PC-3 (cell line): ENCODE data around the gene KCNK3. TPM values are rescaled to one million over a fixed set of nuclear protein-coding genes. Genes with fewer than 3 reads are reported as not detected.
A peak's percentile ranks its signal among the peaks of the same experiment; 100 is the strongest.

Experiments
- ATAC-seq: fragments of 200-7000 bp; cut with Tn5 transposase; 2 replicates; pipeline ENCODE4 v1.9.1; 2020; ENCODE audit warnings: mild to moderate bottlenecking, moderate library complexity
- BruUV-seq: library from RNA; stranded (reverse); fragments of 400-500 nt; replicated peaks from 2 replicates; lab custom pipeline; 2021; lab: Mats Ljungman, UMichigan
- CTCF ChIA-PET: fragments of 300-600 bp; sonication (Branson Sonifier 250); formaldehyde crosslinking; loops from one replicate; lab custom pipeline; 2022; ENCODE audit warnings: antibody characterized with exemption; lab: Charles Lee
- POLR2A ChIA-PET: fragments of 300-600 bp; sonication (Branson Sonifier 250); formaldehyde crosslinking; loops from one replicate; lab custom pipeline; 2022; ENCODE audit warnings: antibody characterized with exemption; ENCODE audit not compliant: unreplicated experiment; lab: Charles Lee
- DNase-seq: peaks from one replicate; pipeline ENCODE4 v3.0.0-alpha.2; 2015
- H2AFZ ChIP-seq: fragments of 300-600 bp; sonication (generic); 2 replicates; pipeline ENCODE4 v1.6.0; 2016; ENCODE audit warnings: antibody characterized with exemption, low read length
- H3F3A ChIP-seq: fragments of 300-600 bp; sonication (generic); one replicate; pipeline ENCODE4 v1.6.0; 2017; ENCODE audit warnings: antibody characterized with exemption, low read length, control low read depth, mild to moderate bottlenecking; ENCODE audit not compliant: unreplicated experiment
- H3K27ac ChIP-seq: fragments of 300-600 bp; sonication (generic); 2 replicates; pipeline ENCODE4 v1.5.1; 2016; ENCODE audit warnings: mild to moderate bottlenecking, low read length
- H3K27me3 ChIP-seq: fragments of 300-600 bp; sonication (generic); 2 replicates; pipeline ENCODE4 v1.6.1; 2016; ENCODE audit warnings: low read length, mixed read lengths
- H3K36me3 ChIP-seq: fragments of 300-600 bp; sonication (generic); 2 replicates; pipeline ENCODE4 v1.6.1; 2016; ENCODE audit warnings: low read depth, mixed run types, low read length, mixed read lengths
- H3K4me1 ChIP-seq: fragments of 300-600 bp; sonication (generic); 2 replicates; pipeline ENCODE4 v1.5.1; 2016; ENCODE audit warnings: low read length; ENCODE audit not compliant: insufficient read depth
- H3K4me2 ChIP-seq: fragments of 300-600 bp; sonication (generic); 2 replicates; pipeline ENCODE4 v1.6.0; 2016; ENCODE audit warnings: low read length
- H3K4me3 ChIP-seq: fragments of 300-600 bp; sonication (generic); 2 replicates; pipeline ENCODE4 v1.5.1; 2016; ENCODE audit warnings: mild to moderate bottlenecking, low read length, mixed read lengths
- H3K79me2 ChIP-seq: fragments of 300-600 bp; sonication (generic); 2 replicates; pipeline ENCODE4 v1.6.1; 2017; ENCODE audit warnings: low read length, mixed read lengths
- H3K9ac ChIP-seq: fragments of 300-600 bp; sonication (generic); 2 replicates; pipeline ENCODE4 v1.6.0; 2016; ENCODE audit warnings: mild to moderate bottlenecking, low read length
- H3K9me2 ChIP-seq: fragments of 300-600 bp; sonication (generic); replicated peaks from 2 replicates; pipeline ENCODE4 v1.6.1; 2016; ENCODE audit warnings: mixed run types, low read length, mixed read lengths
- H3K9me3 ChIP-seq: fragments of 300-600 bp; sonication (generic); 2 replicates; pipeline ENCODE4 v1.6.1; 2016; ENCODE audit warnings: low read length, mixed read lengths
- H4K20me1 ChIP-seq: fragments of 300-600 bp; sonication (generic); 2 replicates; pipeline ENCODE4 v1.6.1; 2016; ENCODE audit warnings: low read length, mixed read lengths
- EZH2 ChIP-seq: fragments of 300-600 bp; sonication (generic); IDR thresholded peaks from one replicate; pipeline ENCODE4 v1.6.1; 2017; ENCODE audit warnings: antibody characterized with exemption, mild to moderate bottlenecking, low read length; ENCODE audit not compliant: unreplicated experiment
- EZH2phosphoT487 ChIP-seq: fragments of 300-600 bp; sonication (generic); IDR thresholded peaks from 2 replicates; pipeline ENCODE4 v1.6.1; 2018; ENCODE audit warnings: mild to moderate bottlenecking, antibody characterized with exemption, low read length, borderline replicate concordance
- intact Hi-C: fragments of 100-400 bp; cut with micrococcal nuclease; formaldehyde crosslinking; loops from 2 replicates; pipeline ENCODE4 v1.9.0; 2023
- total RNA-seq: library from RNA; depleted of rRNA; stranded (reverse); fragments of >200 nt; gene quantifications from 2 replicates; pipeline ENCODE4 v1.2.3, GENCODE V29; 2014
- TF ChIP-seq, protein P1 (sequence below): fragments of 300-600 bp; sonication (generic); conservative IDR thresholded peaks from 2 replicates; pipeline ENCODE4 v1.5.1; 2017; ENCODE audit warnings: antibody characterized with exemption, low read depth, mild to moderate bottlenecking, low read length

The KCNK3 gene
- total RNA-seq, 1 experiment from 2014 or later = 0.04 TPM

DNA sequence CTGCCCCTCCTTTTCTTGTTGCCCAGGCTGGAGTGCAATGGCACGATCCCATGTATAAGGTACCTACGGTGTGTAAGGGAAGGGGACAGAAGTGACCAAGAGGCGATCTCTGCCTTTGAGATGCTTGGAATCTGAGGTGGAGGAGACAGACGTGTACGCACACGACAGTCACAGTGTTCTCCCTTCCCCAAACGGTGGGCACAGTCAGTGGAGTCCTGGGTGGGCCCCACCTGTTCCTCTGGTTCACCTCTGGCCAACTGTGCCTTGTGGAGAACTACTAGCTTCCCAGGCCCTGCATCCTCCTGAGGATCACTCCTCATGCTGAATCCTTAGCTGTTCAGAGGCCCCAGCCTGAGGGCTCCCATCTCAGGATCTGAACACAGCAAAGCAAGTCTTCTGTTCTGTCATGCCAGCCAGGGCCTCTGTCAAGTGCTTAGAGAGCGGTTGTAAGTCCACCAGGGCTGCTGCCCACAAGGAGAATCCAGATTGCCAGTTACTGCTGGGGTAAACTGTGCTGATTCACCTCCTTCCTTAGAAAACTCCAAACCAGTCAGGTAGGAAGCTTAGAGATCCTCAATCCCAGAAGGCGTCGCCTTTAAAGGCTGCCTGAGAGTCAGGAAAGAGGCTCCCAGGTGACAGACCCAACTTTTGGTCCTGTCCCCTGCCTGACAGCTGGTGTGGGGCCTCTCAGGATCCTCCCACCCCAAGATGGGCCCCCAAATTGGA, 73.1 kb downstream of the KCNK3 start:
- peaks cover 4% of the 10 kb centered on the region; the same call in 1 of the 2 replicates for H4K20me1 ChIP-seq
- BruUV-seq = no TSS peak
- ChIA-PET CTCF (no interaction called here), POLR2A (no interaction called here)
- TF ChIP-seq EZH2 = no peak
- no peak for TF ChIP-seq EZH2phosphoT487
- TF ChIP-seq, protein P1, sequence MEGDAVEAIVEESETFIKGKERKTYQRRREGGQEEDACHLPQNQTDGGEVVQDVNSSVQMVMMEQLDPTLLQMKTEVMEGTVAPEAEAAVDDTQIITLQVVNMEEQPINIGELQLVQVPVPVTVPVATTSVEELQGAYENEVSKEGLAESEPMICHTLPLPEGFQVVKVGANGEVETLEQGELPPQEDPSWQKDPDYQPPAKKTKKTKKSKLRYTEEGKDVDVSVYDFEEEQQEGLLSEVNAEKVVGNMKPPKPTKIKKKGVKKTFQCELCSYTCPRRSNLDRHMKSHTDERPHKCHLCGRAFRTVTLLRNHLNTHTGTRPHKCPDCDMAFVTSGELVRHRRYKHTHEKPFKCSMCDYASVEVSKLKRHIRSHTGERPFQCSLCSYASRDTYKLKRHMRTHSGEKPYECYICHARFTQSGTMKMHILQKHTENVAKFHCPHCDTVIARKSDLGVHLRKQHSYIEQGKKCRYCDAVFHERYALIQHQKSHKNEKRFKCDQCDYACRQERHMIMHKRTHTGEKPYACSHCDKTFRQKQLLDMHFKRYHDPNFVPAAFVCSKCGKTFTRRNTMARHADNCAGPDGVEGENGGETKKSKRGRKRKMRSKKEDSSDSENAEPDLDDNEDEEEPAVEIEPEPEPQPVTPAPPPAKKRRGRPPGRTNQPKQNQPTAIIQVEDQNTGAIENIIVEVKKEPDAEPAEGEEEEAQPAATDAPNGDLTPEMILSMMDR = no peak
- peaks cover 18% of the 10 kb centered on the region for H3K4me1 ChIP-seq
- H3F3A ChIP-seq = no peaks in the 10 kb centered on the region
- H3K9me3 ChIP-seq = no peaks in the 10 kb centered on the region
- H3K79me2 ChIP-seq = peaks cover 68% of the 10 kb centered on the region
- H3K36me3 ChIP-seq = peaks cover 3% of the 10 kb centered on the region; the same call in 1 of the 2 replicates
- H3K4me3 ChIP-seq = peak overlapping the region; percentile 89
- ATAC-seq (no peak), DNase-seq (peak; percentile 36)
- no peaks in the 10 kb centered on the region for H3K27me3 ChIP-seq
- no peak overlapping the region for H2AFZ ChIP-seq
- H3K9ac ChIP-seq = peak overlapping the region; percentile 86; the same call in 1 of the 2 replicates
- H3K4me2 ChIP-seq = peak overlapping the region; percentile 94
- H3K9me2 ChIP-seq = no peaks in the 10 kb centered on the region
- no peak overlapping the region for H3K27ac ChIP-seq
- intact Hi-C loops = no loop called here

DNA sequence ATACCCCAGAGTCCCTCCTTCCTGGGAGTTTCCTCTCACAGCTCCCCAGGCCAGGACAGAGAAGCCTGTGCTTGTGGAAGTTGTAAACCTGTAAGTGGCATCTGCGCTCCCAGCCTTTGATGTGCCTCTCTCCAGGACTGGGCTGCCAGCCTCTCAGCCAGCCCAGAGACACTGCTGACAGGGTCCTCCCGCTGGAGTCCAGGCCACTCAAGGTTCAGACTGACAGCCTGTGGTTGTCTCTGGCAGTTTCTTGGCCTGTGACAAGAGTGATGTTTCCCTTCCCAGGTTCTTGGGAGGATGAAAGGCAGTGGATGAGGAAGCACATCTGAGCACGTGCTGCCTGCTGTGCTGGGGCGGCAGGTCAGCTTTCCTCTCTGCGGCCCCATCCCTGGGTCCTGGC, 74.6 kb downstream of the KCNK3 start:
- no peak overlapping the region for H3K9ac ChIP-seq
- no peak overlapping the region for H3K27ac ChIP-seq
- no TSS peak for BruUV-seq
- H3K27me3 ChIP-seq = no peaks in the 10 kb centered on the region
- H3K4me3 ChIP-seq = no peak overlapping the region
- peaks cover 32% of the 10 kb centered on the region for H3K4me1 ChIP-seq
- no peak for TF ChIP-seq EZH2phosphoT487
- TF ChIP-seq, protein P1 = no peak
- no peak for TF ChIP-seq EZH2
- intact Hi-C loops = no loop called here
- H3K36me3 ChIP-seq = peaks cover 3% of the 10 kb centered on the region; the same call in 1 of the 2 replicates
- ATAC-seq (no peak), DNase-seq (no peak)
- ChIA-PET CTCF (no interaction called here), POLR2A (no interaction called here)
- H3K79me2 ChIP-seq = peaks cover 82% of the 10 kb centered on the region
- no peaks in the 10 kb centered on the region for H3K9me2 ChIP-seq
- H3K9me3 ChIP-seq = no peaks in the 10 kb centered on the region
- H2AFZ ChIP-seq = no peak overlapping the region
- no peak overlapping the region for H3K4me2 ChIP-seq
- no peaks in the 10 kb centered on the region for H3F3A ChIP-seq
- peaks cover 16% of the 10 kb centered on the region for H4K20me1 ChIP-seq

DNA sequence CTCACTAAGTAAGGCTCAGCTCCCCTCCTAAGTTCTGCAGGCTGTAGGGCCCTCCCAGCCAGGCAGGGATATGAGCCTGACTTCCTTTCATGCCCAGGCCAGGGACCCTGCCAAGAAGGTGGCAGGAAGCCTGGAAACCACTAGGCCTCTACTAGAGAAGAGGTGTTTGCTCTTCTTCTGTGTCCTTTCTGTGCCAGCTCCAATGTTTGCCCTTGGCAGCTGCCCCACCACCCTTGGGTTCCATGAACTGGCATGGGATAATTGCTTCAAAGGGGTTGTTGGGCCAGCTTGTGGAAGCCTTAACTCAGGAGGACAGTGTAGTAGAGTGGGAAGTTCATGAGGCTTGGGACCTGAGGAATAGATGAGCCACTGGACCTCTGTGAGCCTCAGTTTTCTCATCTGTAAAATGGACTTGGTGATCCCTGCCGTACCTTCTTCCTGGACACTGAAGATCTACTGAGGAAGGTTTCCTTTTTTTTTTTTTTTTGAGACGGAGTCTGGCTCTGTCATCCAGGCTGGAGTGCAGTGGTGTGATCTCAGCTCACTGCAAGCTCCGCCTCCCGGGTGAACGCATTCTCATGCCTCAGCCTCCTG, 75.5 kb downstream of the KCNK3 start:
- Histone ChIP-seq H3F3A (no peaks in the 10 kb centered on the region), H3K27me3 (no peaks in the 10 kb centered on the region), H3K4me3 (no peak overlapping the region), H3K9ac (no peak overlapping the region), H3K4me1 (peaks cover 40% of the 10 kb centered on the region), H3K4me2 (no peak overlapping the region), H3K9me2 (no peaks in the 10 kb centered on the region), H3K27ac (no peak overlapping the region), H4K20me1 (peaks cover 24% of the 10 kb centered on the region), H3K79me2 (peaks cover 89% of the 10 kb centered on the region), H2AFZ (no peak overlapping the region), H3K36me3 (peaks cover 3% of the 10 kb centered on the region; the same call in 1 of the 2 replicates), H3K9me3 (no peaks in the 10 kb centered on the region)
- DNase-seq = no peak
- intact Hi-C loops = no loop called here
- POLR2A ChIA-PET = no interaction called here
- CTCF ChIA-PET = no interaction called here
- BruUV-seq = no TSS peak
- TF ChIP-seq, protein P1 = no peak
- TF ChIP-seq EZH2 (no peak), EZH2phosphoT487 (no peak)
- no peak for ATAC-seq
